ENCODE data around the gene ABI1.

- TF ChIP-seq POLR2A (IDR thresholded peaks at IDR 0.05) (no peak), CTCF (IDR thresholded peaks at IDR 0.05) (no peak)
Observed at GRCh38 chr10:26780106-26780792, 80.5 kb downstream of the ABI1 start.
